KMS-11 (cell line): ENCODE measurements around the gene TMEM179B.
"Not testable (repeated sequence)": the region's sequence is repeated elsewhere in the genome, so short reads cannot be mapped to it uniquely, and the experiment has no call there.

Experiments
- H2AFZ ChIP-seq: fragments of 200-600 bp; sonication (generic); 2 replicates; pipeline ENCODE4 v1.6.1; 2016; ENCODE audit warnings: antibody characterized with exemption, mixed run types, low read depth
- H3K27ac ChIP-seq: fragments of 200-600 bp; sonication (generic); 2 replicates; pipeline ENCODE4 v1.6.1; 2016; ENCODE audit warnings: mild to moderate bottlenecking, mixed run types
- H3K27me3 ChIP-seq: fragments of 200-600 bp; sonication (generic); 2 replicates; pipeline ENCODE4 v1.6.1; 2017; ENCODE audit warnings: mild to moderate bottlenecking, low read depth, mixed run types, moderate library complexity; ENCODE audit not compliant: insufficient read depth
- H3K36me3 ChIP-seq: fragments of 200-600 bp; sonication (generic); 2 replicates; pipeline ENCODE4 v1.6.1; 2017; ENCODE audit warnings: mild to moderate bottlenecking, mixed run types; ENCODE audit not compliant: insufficient read depth
- H3K4me1 ChIP-seq: fragments of 200-600 bp; sonication (generic); 2 replicates; pipeline ENCODE4 v1.6.1; 2016; ENCODE audit warnings: mild to moderate bottlenecking, low read depth, mixed run types; ENCODE audit not compliant: poor library complexity, severe bottlenecking
- H3K4me2 ChIP-seq: fragments of 200-600 bp; sonication (generic); 2 replicates; pipeline ENCODE4 v1.7.0; 2016; ENCODE audit warnings: mild to moderate bottlenecking, mixed run types
- H3K4me3 ChIP-seq: fragments of 200-600 bp; sonication (generic); IDR thresholded peaks from 2 replicates; pipeline ENCODE4 v1.6.1; 2017; ENCODE audit warnings: low read depth, low read length, mixed read lengths; ENCODE audit not compliant: insufficient read depth
- H3K79me2 ChIP-seq: fragments of 200-600 bp; sonication (generic); 2 replicates; pipeline ENCODE4 v1.6.1; 2016; ENCODE audit warnings: low read depth, mixed run types; ENCODE audit not compliant: insufficient read depth
- H3K9ac ChIP-seq: fragments of 200-600 bp; sonication (generic); 2 replicates; pipeline ENCODE4 v1.6.1; 2016; ENCODE audit warnings: mild to moderate bottlenecking, mixed run types
- H4K20me1 ChIP-seq: fragments of 200-600 bp; sonication (generic); 2 replicates; pipeline ENCODE4 v1.6.1; 2016; ENCODE audit warnings: mild to moderate bottlenecking, mixed run types; ENCODE audit not compliant: insufficient read depth
- TF ChIP-seq, protein P1 (sequence below): fragments of 200-600 bp; sonication (generic); conservative IDR thresholded peaks from 2 replicates; pipeline ENCODE4 v1.6.1; 2017; ENCODE audit warnings: low read depth, mild to moderate bottlenecking, antibody characterized with exemption, low read length, moderate library complexity, mixed read lengths

Gene TMEM179B, protein sequence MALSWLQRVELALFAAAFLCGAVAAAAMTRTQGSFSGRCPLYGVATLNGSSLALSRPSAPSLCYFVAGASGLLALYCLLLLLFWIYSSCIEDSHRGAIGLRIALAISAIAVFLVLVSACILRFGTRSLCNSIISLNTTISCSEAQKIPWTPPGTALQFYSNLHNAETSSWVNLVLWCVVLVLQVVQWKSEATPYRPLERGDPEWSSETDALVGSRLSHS

DNA sequence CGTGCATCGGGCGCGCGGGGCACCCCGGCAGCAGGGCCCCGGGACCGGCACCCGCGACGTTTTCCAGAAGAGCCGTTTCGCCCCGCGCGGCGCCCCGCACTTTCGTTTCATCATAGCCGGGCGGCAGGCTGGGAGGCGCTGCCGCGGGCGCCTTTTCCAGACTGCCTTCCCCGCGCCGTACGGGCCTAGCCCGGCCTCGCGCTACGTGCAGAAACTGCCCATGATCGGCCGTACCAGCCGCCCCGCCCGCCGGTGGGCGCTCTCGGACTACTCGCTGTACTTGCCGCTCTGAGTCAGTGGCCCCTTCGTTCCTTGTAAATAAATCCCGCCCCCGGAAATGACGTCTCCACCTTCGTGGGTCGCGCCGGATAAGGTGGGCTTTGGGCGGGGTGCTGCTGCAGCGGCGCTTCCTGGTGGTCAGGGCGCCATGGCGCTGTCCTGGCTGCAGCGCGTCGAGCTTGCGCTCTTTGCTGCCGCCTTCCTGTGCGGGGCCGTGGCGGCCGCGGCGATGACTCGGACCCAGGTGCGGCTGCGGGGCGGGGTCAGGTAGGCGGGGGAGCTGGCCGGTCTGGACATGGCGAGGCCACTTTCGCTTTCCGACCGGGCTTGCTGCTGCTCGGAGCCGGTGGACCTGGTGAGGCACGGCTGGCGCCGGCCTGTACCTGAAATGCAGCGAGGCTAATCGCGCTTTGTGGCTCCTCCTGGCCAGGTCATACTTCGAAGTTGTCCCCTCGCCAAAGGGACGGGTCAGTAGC, at the start of gene TMEM179B:
Gene TMEM179B, plus strand, starts transcription at position 398 of the 755 bp plus-strand sequence. Its CDS starts 30 bp downstream, at position 428.
- H3K79me2 ChIP-seq, result peaks cover 46% of the 10 kb centered on the region
- peak within 1 kb of the TSS; percentile 55 for H2AFZ ChIP-seq
- no peaks in the 10 kb centered on the region for H4K20me1 ChIP-seq
- H3K4me2 ChIP-seq, result peak within 1 kb of the TSS; percentile 94
- peak within 1 kb of the TSS; percentile 73 for H3K9ac ChIP-seq
- H3K27ac ChIP-seq, result peak within 1 kb of the TSS; percentile 77
- H3K4me3 ChIP-seq, result no peak within 1 kb of the TSS
- H3K36me3 ChIP-seq, result no peaks in the 10 kb centered on the region
- H3K4me1 ChIP-seq, result peaks cover 35% of the 10 kb centered on the region
- no peaks in the 10 kb centered on the region for H3K27me3 ChIP-seq
- TF ChIP-seq, protein P1, sequence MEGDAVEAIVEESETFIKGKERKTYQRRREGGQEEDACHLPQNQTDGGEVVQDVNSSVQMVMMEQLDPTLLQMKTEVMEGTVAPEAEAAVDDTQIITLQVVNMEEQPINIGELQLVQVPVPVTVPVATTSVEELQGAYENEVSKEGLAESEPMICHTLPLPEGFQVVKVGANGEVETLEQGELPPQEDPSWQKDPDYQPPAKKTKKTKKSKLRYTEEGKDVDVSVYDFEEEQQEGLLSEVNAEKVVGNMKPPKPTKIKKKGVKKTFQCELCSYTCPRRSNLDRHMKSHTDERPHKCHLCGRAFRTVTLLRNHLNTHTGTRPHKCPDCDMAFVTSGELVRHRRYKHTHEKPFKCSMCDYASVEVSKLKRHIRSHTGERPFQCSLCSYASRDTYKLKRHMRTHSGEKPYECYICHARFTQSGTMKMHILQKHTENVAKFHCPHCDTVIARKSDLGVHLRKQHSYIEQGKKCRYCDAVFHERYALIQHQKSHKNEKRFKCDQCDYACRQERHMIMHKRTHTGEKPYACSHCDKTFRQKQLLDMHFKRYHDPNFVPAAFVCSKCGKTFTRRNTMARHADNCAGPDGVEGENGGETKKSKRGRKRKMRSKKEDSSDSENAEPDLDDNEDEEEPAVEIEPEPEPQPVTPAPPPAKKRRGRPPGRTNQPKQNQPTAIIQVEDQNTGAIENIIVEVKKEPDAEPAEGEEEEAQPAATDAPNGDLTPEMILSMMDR, result peak; percentile 15; the same call in 1 of the 2 replicates

DNA sequence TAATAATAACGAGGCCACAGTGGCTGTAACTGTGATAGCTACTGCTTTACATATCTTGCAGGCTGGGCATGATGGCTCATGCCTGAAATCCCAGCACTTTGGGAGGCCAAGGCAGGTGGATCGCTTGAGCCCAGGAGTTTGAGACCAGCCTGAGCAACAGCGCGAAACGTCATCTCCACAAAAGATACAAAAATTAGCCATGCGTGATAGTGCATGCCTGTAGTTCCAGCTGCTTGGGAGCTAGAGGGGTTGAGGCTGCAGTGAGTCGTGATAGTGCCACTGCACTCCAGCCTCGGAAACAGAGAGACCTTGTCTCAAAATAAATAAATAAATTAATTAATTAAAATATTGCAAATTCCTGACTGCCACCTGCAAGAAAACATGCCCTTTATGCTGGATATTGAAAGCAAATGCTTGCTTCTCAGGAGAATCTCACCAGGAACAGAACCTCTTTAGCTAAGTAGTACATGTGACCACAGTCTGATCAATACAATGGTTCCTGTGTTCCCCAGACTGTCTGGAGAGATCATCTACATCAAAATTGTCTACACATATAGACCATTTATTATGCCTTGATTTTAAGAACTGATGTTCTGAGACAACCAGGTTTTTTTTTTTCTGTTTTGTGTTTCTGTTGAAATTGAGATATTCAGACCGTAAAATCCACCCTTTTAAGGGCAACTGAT, 39.6 kb upstream of the TMEM179B start:
- H3K36me3 ChIP-seq, result no peaks in the 10 kb centered on the region
- H3K4me1 ChIP-seq, result no peaks in the 10 kb centered on the region
- H2AFZ ChIP-seq, result no peak overlapping the region
- no peaks in the 10 kb centered on the region for H3K27me3 ChIP-seq
- no peak overlapping the region for H3K4me2 ChIP-seq
- no peak overlapping the region for H3K4me3 ChIP-seq
- TF ChIP-seq, protein P1, result no peak
- H3K9ac ChIP-seq, result no peak overlapping the region
- H3K27ac ChIP-seq, result no peak overlapping the region
- no peaks in the 10 kb centered on the region for H4K20me1 ChIP-seq
- no peaks in the 10 kb centered on the region for H3K79me2 ChIP-seq

DNA sequence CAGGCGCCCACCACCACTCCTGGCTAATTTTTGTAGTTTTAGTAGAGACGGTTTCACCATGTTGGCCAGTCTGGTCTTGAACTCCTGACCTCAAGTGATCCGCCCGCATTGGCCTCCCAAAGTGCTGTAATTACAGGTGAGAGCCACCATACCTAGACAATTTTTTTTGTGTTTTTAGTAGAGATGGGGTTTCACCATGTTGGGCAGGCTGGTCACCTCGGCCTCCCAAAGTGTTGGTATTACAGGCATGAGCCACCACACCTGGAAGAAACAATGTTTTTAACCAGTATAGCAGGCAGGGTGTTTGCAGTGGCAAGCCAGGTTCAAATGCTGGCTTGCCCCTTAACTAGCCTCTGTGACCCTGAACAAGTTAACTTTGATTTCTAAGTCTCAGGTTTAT, 37.3 kb upstream of the TMEM179B start:
- not testable (repeated sequence) for H4K20me1 ChIP-seq, H3K9ac ChIP-seq, H2AFZ ChIP-seq, H3K4me3 ChIP-seq, H3K27me3 ChIP-seq, H3K4me1 ChIP-seq, H3K79me2 ChIP-seq, H3K4me2 ChIP-seq, H3K36me3 ChIP-seq, H3K27ac ChIP-seq

DNA sequence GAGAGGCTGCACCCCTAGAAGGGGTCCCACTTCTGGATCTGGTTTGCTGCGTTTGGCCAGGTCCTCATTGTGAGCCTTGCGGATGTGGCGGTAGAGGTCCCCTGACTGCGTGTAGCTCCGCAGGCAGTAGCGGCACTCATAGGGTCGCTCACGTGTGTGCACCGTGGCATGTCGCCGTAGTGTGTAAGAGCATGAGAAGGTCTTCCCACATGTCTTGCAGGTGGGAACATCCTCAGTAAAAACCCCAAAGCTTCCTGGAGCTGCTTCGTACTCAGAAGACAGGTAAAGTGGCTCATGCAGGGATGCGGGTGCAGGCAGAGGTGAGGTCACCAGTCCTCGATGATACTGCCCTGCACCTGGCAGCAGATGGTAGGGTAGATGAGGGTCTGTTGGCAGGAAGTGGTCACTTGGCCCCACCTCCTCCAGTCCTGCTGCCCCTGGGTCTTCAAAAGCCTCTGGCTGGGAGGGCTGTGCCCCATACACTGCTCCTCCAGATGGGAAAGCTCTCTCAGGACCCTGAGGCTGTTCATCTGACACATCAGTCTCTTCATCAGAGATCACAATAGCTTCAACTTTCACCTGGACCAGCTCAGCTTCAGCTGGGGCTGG, 34.9 kb upstream of the TMEM179B start:
- Histone ChIP-seq H3K36me3 (no peaks in the 10 kb centered on the region), H3K79me2 (no peaks in the 10 kb centered on the region), H3K27me3 (no peaks in the 10 kb centered on the region), H3K4me2 (no peak overlapping the region), H3K4me1 (peaks cover 5% of the 10 kb centered on the region), H3K27ac (no peak overlapping the region), H2AFZ (no peak overlapping the region), H3K9ac (no peak overlapping the region), H4K20me1 (no peaks in the 10 kb centered on the region), H3K4me3 (no peak overlapping the region)
- TF ChIP-seq, protein P1, result no peak
